HepG2 (cell line): ENCODE results near the gene SLC16A3.

Source experiments
- CBX2 ChIP-seq, 2 experiments: fragments of 200-600 bp in 1 of 2; sonication (generic); formaldehyde crosslinking in 1 of 2; IDR thresholded peaks; 2 replicates each; pipeline versions ENCODE4 v1.7.0 to v1.8.1; 2018 to 2022; ENCODE audit warnings: low read depth in 2 of 2, low read length in 1 of 2, mild to moderate bottlenecking in 1 of 2, missing genetic modification reagents in 1 of 2
- CTCF ChIP-seq: sonication (generic); formaldehyde crosslinking; IDR thresholded peaks from 2 replicates; pipeline ENCODE4 v1.5.0; 2020; ENCODE audit warnings: mild to moderate bottlenecking, missing genetic modification reagents, moderate library complexity
- EHMT2 ChIP-seq: fragments of 200-600 bp; sonication (generic); IDR thresholded peaks from 2 replicates; pipeline ENCODE4 v1.7.0; 2017; ENCODE audit warnings: antibody characterized with exemption, low read depth, low read length, borderline replicate concordance
- KAT7 ChIP-seq: IDR thresholded peaks from 2 replicates; pipeline ENCODE4 v1.6.1; 2018; ENCODE audit warnings: borderline replicate concordance, missing compliant biosample characterization
- MAFK ChIP-seq, 2 experiments: IDR thresholded peaks in 1 of 2; conservative IDR thresholded peaks in 1 of 2; 2 replicates each; pipeline ENCODE4 v1.6.1; 2011; ENCODE audit warnings: improper control_type of control experiment in 2 of 2, low read length in 2 of 2
- MEIS2 ChIP-seq: sonication (generic); formaldehyde crosslinking; IDR thresholded peaks from 2 replicates; pipeline ENCODE4 v1.9.0; 2021; ENCODE audit warnings: mild to moderate bottlenecking, missing genetic modification reagents
- POLR2A ChIP-seq, 2 experiments: IDR thresholded peaks; 2 replicates each; pipeline ENCODE4 v1.6.1; 2011; ENCODE audit warnings: low read depth in 2 of 2, low read length in 2 of 2, mild to moderate bottlenecking in 1 of 2, moderate library complexity in 1 of 2; ENCODE audit not compliant: insufficient read depth in 1 of 2
- POLR2AphosphoS5 ChIP-seq: IDR thresholded peaks from 2 replicates; pipeline ENCODE4 v1.6.1; 2012; ENCODE audit warnings: low read depth, low read length
- RAD21 ChIP-seq: fragments of 450-650 bp; formaldehyde crosslinking; IDR thresholded peaks from 2 replicates; pipeline ENCODE4 v1.5.0; 2020; ENCODE audit warnings: mild to moderate bottlenecking
- ZBTB42 ChIP-seq: sonication (generic); formaldehyde crosslinking; IDR thresholded peaks from 2 replicates; pipeline ENCODE4 v1.5.0; 2020; ENCODE audit warnings: mild to moderate bottlenecking, missing genetic modification reagents
- ZHX2 ChIP-seq, 2 experiments: sonication (generic) in 1 of 2; formaldehyde crosslinking in 1 of 2; IDR thresholded peaks; 2 replicates each; pipeline versions ENCODE4 v1.6.1 to v1.9.0; 2014 to 2022; ENCODE audit warnings: antibody characterized with exemption in 1 of 2, borderline replicate concordance in 1 of 2, inconsistent platforms in 1 of 2, low read depth in 1 of 2, missing genetic modification reagents in 1 of 2
- ZNF282 ChIP-seq: fragments of 450-650 bp; IDR thresholded peaks from 2 replicates; pipeline ENCODE4 v1.6.1; 2018; ENCODE audit not compliant: partially characterized antibody
- ZNF563 ChIP-seq: sonication (generic); formaldehyde crosslinking; IDR thresholded peaks from 2 replicates; pipeline ENCODE4 v1.8.0; 2022; ENCODE audit warnings: mild to moderate bottlenecking, moderate library complexity, missing genetic modification reagents

GRCh38 chr17:82222816-82223215, 6.0 kb upstream of the SLC16A3 start:
- TF ChIP-seq KAT7 (CRISPR knock-in tag) (no peak), RAD21 (CRISPR knock-in tag) (no peak), ZNF563 (CRISPR knock-in tag) (no peak), ZBTB42 (no peak), POLR2AphosphoS5 (no peak), MAFK (conservative IDR thresholded peaks at IDR 0.05 in 1 of 2, IDR thresholded peaks at IDR 0.05 in 1 of 2; ENCODE audit: low read length in 2 of 2) (no peak), POLR2A (IDR thresholded peaks at IDR 0.05; ENCODE audit: insufficient read depth in 1 of 2, low read depth in 2 of 2, low read length in 2 of 2) (no peak), CTCF (CRISPR knock-in tag) (no peak), ZHX2 (IDR thresholded peaks at IDR 0.05; ENCODE audit: low read depth) (no peak), ZHX2 (CRISPR knock-in tag; IDR thresholded peaks at IDR 0.05; ENCODE audit: borderline replicate concordance) (no peak), MEIS2 (CRISPR knock-in tag) (no peak), EHMT2 (no peak), ZNF282 (no peak), CBX2 (IDR thresholded peaks at IDR 0.05; ENCODE audit: low read depth, low read length) (no peak), CBX2 (CRISPR knock-in tag; IDR thresholded peaks at IDR 0.05; ENCODE audit: low read depth) (no peak)
